Measurements from ENCODE around the gene MPZL1. TPM values are rescaled to one million over a fixed set of nuclear protein-coding genes. Genes with fewer than 3 reads are reported as not detected.
"Not testable (repeated sequence)": the region's sequence is repeated elsewhere in the genome, so short reads cannot be mapped to it uniquely, and the experiment has no call there.

Gene MPZL1
- total RNA-seq, 2 donors from 2014 or later = 26.8 to 33.0 TPM

GRCh38 chr1:167798952-167799351 lies 77.2 kb downstream of the MPZL1 start:
- DNase-seq (ENCODE audit: low spot score in 2 of 2) (no peak), ATAC-seq (no peak)
- Mint-ChIP-seq H3K36me3 (peaks cover 0 to 4% of the 10 kb centered on the region in 2 donors), H3K9me3 (no peaks in the 10 kb centered on the region), H3K27ac (no peak overlapping the region)

- Mint-ChIP-seq H3K9me3 (no peaks in the 10 kb centered on the region), H3K36me3 (peaks cover 0 to 8% of the 10 kb centered on the region in 2 donors), H3K27ac (no peak overlapping the region)
- no peak for ATAC-seq
- no peak for DNase-seq (ENCODE audit: low spot score in 2 of 2)
Observed at GRCh38 chr1:167799747-167800146, 78.0 kb downstream of the MPZL1 start.

- peaks cover 0 to 13% of the 10 kb centered on the region in 2 donors for H3K36me3 Mint-ChIP-seq
- ATAC-seq = no peak
- H3K9me3 Mint-ChIP-seq = no peaks in the 10 kb centered on the region
Observed at GRCh38 chr1:167800251-167800650, 78.5 kb downstream of the MPZL1 start.

GRCh38 chr1:167802235-167802634 lies 80.5 kb downstream of the MPZL1 start:
- peaks cover 0 to 16% of the 10 kb centered on the region in 2 donors for H3K36me3 Mint-ChIP-seq
- DNase-seq (ENCODE audit: low spot score in 2 of 2) = no peak
- no peaks in the 10 kb centered on the region for H3K9me3 Mint-ChIP-seq
- no peak overlapping the region for H3K27ac Mint-ChIP-seq
- no peak for ATAC-seq

More at GRCh38 chr1:167800251-167800650, 78.5 kb downstream of the MPZL1 start:
- H3K27ac Mint-ChIP-seq = peak overlapping the region in 1 of 2 donors; percentile 29
- no peak for DNase-seq (ENCODE audit: low spot score in 2 of 2)

DNA sequence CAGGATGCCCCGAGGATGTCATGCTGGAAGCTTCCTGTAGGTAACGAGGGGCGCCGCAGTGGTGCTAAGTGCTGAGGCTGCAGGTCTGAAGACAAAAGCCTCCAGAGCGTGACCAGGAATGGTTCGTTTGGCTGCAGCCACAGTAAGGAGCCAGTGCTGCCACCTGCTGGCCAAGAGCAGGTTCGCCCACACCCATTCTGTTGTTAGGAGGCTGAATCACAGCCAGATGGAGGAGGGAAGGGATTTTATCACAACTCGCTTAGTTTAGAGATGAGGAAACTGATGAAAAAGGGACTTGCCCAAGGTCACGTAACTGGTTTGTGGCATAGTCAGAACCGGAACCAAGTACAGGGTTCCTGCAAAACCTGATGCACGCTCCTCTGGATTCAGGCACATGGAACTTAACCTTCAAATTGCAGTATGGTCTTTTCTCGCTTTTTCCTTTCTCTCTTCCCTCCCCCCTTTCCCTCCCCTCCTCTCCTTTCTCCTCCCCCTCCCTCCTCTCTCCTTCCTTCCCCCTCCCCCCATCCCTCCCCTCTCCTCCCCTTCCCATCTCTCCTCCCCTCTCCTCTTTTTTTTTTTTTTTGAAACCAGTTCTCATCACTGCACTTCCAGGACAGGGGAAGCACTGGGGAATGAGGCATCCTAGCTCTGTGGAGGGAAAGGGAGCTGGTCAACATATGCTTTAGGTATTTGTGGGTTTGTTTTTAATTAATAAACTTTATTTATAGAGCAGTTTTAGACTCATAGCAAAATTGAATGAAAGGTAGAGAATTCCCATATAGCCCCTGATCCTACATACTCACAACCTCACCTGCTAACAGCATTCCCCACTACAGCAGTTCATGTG lies 81.8 kb downstream of the MPZL1 start:
- Mint-ChIP-seq H3K9me3 (no peaks in the 10 kb centered on the region), H3K36me3 (peaks cover 0 to 16% of the 10 kb centered on the region in 2 donors), H3K27ac (peak overlapping the region; percentile 24 to 79)
- peak; percentile 92 to 97 for ATAC-seq
- peak; percentile 91 to 92 for DNase-seq (ENCODE audit: low spot score in 2 of 2)

DNA sequence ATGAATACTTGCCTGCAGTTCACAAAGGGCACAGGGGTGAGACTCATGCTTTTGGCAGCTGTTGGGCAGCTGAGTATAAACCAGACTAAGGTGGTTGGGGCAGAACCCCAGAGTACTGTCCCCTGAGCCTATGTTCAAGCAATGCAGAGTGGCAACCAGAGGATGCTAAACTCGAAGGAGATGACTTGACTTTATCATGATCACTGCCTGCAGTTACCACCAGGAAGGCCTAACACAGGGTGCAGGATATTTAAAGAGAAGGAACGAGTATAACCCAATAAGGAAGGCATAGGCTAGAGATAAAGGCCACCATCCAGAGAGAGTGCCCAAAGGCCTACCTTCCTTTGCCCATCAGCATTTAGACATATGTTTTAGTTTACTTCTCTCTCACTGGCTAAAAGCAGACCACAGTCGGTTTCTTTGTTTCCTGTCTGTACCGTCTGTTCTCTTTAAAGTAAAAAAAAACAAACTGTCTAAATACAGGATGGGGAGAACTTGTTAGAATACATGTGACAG lies 83.3 kb downstream of the MPZL1 start:
- DNase-seq (ENCODE audit: low spot score in 2 of 2) (peak in 1 of 2 donors; percentile 15), ATAC-seq (peak; percentile 22 to 71)
- peaks cover 0 to 16% of the 10 kb centered on the region in 2 donors for H3K36me3 Mint-ChIP-seq
- peak overlapping the region; percentile 38 to 79 for H3K27ac Mint-ChIP-seq
- no peaks in the 10 kb centered on the region for H3K9me3 Mint-ChIP-seq

DNA sequence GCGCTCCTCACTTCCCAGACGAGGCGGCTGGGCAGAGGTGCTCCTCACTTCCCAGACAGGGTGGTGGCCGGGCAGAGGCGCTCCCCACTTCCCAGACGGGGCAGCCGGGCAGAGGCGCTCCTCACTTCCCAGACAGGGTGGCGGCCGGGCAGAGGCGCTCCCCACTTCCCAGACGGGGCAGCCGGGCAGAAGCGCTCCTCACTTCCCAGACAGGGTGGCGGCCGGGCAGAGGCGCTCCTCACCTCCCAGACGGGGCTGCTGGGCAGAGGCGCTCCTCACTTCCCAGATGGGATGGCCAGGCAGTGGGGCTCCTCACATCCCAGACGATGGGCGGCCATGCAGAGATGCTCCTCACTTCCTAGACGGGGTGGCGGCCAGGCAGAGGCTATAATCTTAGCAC lies 84.5 kb downstream of the MPZL1 start:
- H3K36me3 Mint-ChIP-seq = peaks cover 0 to 16% of the 10 kb centered on the region in 2 donors
- not testable (repeated sequence) for H3K27ac Mint-ChIP-seq; ATAC-seq; DNase-seq (ENCODE audit: low spot score in 2 of 2); H3K9me3 Mint-ChIP-seq

- not testable (repeated sequence) for H3K9me3 Mint-ChIP-seq; DNase-seq (ENCODE audit: low spot score in 2 of 2); ATAC-seq; H3K27ac Mint-ChIP-seq
- H3K36me3 Mint-ChIP-seq = peaks cover 4 to 20% of the 10 kb centered on the region in 2 donors
Observed at GRCh38 chr1:167806676-167807075, 84.9 kb downstream of the MPZL1 start.

DNA sequence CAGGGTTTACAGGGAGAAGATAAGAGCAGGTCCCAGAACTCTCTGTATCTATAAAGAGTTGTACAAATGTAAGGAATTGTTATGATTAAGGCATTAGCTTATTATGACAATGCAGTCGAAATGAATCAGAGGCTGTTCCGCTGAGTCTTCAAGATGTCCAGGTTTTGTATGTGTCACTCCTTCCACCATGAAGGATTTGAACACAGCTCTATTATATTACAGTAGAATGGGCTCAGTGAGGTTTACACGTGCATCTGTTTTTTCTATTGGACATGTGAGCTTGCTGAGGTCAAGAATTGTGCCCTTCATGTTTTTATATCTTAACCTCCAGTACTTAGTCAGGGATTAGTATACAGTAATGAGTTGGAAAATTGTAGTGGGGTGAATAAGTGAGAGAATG lies 86.3 kb downstream of the MPZL1 start:
- no peak for ATAC-seq
- Mint-ChIP-seq H3K36me3 (peaks cover 18 to 28% of the 10 kb centered on the region in 2 donors), H3K27ac (no peak overlapping the region), H3K9me3 (peaks cover 10% of the 10 kb centered on the region in 2 donors)
- DNase-seq (ENCODE audit: low spot score in 2 of 2) = no peak

GRCh38 chr1:167808690-167809089 lies 86.9 kb downstream of the MPZL1 start:
- Mint-ChIP-seq H3K36me3 (peaks cover 20 to 28% of the 10 kb centered on the region in 2 donors), H3K27ac (no peak overlapping the region), H3K9me3 (peaks cover 12 to 13% of the 10 kb centered on the region in 2 donors)
- DNase-seq (ENCODE audit: low spot score in 2 of 2) = no peak
- no peak for ATAC-seq

GRCh38 chr1:167812972-167813371 lies 91.2 kb downstream of the MPZL1 start:
- peaks cover 30 to 39% of the 10 kb centered on the region in 2 donors for H3K36me3 Mint-ChIP-seq
- no peak for DNase-seq (ENCODE audit: low spot score in 2 of 2)
- H3K27ac Mint-ChIP-seq = no peak overlapping the region
- H3K9me3 Mint-ChIP-seq = peaks cover 27 to 29% of the 10 kb centered on the region in 2 donors
- no peak for ATAC-seq

DNA sequence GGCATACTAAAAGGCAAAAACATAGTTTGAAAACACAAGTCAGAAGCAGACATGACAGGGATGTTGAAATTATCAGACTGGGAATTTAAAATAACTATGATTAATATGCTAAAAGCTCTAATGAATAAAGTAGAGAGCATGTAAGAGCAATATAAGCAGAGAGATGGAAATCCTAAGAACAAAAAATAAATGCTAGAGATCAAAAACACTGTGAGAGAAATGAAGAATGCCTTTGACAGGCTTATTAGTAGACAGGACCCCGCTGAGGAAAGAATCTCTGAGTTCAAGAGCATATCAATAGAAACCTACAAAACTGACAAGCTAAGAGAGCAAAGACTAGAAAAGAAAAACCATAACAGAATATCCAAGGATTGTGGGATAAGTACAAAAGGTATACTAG lies 93.9 kb downstream of the MPZL1 start:
- H3K9me3 Mint-ChIP-seq = peaks cover 27 to 29% of the 10 kb centered on the region in 2 donors
- H3K27ac Mint-ChIP-seq = no peak overlapping the region
- ATAC-seq (no peak), DNase-seq (ENCODE audit: low spot score in 2 of 2) (no peak)
- H3K36me3 Mint-ChIP-seq = peaks cover 35 to 43% of the 10 kb centered on the region in 2 donors

DNA sequence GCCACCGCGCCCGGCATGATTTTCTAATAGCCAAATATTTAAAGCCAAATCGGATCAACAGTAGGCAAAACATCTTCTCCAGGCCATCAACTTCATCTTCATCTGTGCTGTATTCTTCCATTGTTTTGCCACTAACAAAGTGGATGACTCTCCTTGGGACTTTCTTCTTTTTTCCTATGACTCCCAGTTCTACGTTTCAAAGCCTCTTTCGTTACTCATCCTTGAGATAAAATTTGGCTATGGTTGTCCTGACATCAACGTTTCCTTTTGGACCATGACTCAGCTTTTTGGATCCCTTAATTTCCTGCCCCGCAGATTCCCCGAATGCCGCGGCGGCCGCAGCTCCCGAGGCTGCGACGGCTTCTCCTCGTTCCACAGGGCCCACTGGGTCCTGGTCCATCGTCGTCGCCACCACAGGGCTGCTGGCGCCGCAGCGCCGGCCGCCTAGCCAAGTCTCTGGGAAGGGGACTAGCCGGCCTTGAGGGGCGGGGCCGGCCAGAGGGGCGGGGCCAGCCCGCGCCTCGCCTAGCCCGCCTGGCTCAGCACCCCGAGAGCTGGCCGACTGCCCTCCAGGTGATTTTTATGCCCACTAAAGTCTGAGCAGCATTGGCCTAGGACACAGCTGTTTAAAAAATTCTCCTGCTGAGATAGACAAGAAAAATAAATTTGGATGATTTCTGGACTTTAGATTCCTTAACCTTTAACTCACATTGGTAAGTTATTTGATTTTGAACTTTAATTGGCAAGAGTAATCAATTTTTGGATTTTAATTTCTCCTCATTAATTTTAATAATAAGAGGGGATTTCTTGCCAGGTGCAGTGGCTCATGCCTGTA lies 98.3 kb downstream of the MPZL1 start:
- H3K9me3 Mint-ChIP-seq = peaks cover 9 to 10% of the 10 kb centered on the region in 2 donors
- peak; percentile 80 to 83 for ATAC-seq
- peak; percentile 38 to 59 for DNase-seq (ENCODE audit: low spot score in 2 of 2)
- H3K36me3 Mint-ChIP-seq = peaks cover 14 to 15% of the 10 kb centered on the region in 2 donors
- peak overlapping the region; percentile 26 to 57 for H3K27ac Mint-ChIP-seq

DNA sequence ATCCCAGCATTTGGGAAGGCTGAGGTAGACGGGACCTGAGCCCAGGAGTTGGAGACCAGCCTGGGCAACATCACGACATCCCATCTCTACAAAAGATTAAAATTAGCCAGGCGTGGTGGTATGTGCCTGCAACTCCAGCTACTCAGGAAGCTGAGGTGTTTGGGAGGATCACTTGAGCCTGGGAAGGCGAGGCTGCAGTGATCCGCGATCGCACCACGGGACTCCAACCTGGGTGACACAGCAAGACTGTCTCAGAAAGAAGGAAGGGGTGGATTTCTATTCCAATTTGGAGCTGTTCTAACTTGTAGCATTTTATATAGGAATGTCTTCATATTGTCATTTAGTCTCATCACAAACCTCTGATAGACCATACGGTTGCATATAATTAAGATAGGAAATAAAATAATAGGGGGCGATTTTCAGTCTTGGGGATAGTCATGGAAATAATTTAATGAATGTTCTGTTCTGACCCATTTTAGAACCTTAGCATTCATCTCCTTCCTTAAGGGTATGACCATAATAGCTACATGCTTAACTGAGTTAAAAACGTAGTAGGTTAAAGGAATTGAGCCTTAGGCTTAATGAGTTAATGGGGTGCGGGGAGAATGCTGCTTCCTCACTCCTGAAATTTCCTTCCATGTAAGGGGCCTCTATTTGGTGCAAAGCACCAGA lies 99.0 kb downstream of the MPZL1 start:
- Mint-ChIP-seq H3K36me3 (peaks cover 7% of the 10 kb centered on the region in 2 donors), H3K27ac (no peak overlapping the region), H3K9me3 (peaks cover 2% of the 10 kb centered on the region in 2 donors)
- no peak for ATAC-seq
- no peak for DNase-seq (ENCODE audit: low spot score in 2 of 2)

DNA sequence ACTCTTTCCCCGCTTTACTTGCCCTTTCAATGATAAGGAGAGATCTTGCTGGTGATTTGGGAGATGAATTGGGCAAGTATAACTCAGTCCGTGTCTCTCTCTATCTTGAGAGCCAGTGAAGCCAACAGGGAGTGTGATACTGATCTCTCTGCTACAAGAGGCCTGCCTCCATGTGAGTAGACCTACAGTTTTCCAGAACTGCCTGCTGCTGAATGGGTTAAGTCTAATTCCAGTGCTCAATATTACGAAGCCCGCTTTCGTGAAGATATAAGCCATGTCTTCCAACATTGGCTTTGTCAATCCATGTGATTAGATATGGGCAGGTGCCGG lies 99.5 kb downstream of the MPZL1 start:
- DNase-seq (ENCODE audit: low spot score in 2 of 2) = no peak
- ATAC-seq = no peak

DNA sequence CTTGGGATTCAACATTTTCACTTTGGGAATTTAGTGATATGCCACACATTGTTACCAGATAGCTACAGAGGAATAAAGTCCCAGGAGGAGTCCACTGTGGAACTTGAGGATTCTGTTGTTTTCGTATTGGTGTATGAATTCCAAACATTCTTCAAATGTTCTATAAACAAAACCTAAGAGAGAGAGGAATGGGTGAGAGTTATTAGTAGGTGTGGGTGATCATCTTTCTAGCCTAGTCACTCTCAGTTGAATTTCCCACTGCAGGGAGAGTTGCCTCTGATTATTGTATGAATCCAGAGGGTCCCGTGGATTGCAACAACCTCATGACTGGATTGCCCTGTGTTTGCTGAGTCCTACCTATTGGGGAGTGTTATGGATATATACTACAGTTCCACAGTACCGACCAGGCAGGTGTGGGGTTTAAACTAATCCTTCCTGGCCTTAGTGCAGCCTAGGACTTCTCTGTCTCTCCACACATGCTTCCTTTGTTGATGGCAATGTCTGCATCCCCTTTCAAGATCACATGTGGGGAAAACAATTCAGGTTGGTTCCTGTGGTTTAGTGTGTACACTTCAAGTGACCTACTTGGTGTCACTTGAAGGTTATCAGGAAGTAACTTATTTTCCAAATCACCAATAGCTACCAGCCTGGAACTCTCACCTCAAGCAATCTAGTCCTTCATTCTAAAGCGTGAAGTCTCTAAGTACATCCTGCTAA lies 100.3 kb downstream of the MPZL1 start:
- H3K27ac Mint-ChIP-seq = no peak overlapping the region

More for the DNA sequence above, 99.5 kb downstream of the MPZL1 start:
- H3K9me3 Mint-ChIP-seq = no peaks in the 10 kb centered on the region
- H3K27ac Mint-ChIP-seq = no peak overlapping the region
- H3K36me3 Mint-ChIP-seq = peaks cover 4 to 5% of the 10 kb centered on the region in 2 donors

More for the DNA sequence above, 100.3 kb downstream of the MPZL1 start:
- Mint-ChIP-seq H3K36me3 (peaks cover 4 to 5% of the 10 kb centered on the region in 2 donors), H3K9me3 (no peaks in the 10 kb centered on the region)
- DNase-seq (ENCODE audit: low spot score in 2 of 2) (no peak), ATAC-seq (no peak)
